HG03460 (cell line): ENCODE measurements around the gene FOXP1.

Experiments
- ATAC-seq: cut with Tn5 transposase; IDR thresholded peaks from one replicate; pipeline ENCODE4 v1.9.1; 2021; ENCODE audit not compliant: unreplicated experiment

Gene FOXP1

DNA sequence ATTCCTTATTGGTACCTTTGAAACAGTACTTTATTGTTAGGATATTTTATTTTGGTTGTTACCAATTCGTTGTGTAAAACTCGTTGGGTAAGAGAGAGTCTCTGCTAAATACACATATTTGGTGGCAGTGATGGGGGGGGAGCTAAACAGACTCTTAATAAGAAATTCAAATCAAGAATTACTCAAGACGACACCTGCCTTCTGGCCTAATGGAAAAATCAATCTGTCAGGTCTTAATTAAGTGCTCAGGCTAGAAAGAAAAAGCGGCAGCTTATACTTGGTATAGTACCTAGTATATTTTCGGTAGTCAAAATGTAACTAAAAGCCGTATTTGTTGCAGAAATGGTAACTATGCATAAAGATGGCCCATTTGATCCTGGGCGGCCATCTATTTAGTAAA, 18.2 kb downstream of the FOXP1 start:
- no peak for ATAC-seq

DNA sequence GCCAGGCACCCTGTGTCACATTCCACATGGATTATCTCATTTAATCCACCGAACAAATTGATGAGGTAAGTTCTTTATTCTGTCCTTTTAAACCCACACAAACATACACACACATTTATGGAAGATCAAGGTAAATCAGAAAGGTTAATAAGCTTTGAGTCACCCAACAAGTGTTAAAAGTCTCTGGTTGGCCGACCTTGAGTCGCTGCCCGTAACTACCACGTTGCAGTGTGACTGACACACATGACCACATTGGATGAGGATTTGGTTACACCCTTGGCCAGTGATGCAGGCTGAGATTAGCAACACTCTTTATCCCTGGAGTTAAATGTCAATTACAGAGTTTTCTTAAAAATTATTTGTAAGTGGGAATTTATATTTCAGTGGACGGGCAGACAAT, 19.2 kb downstream of the FOXP1 start:
- ATAC-seq: peak; percentile 41

DNA sequence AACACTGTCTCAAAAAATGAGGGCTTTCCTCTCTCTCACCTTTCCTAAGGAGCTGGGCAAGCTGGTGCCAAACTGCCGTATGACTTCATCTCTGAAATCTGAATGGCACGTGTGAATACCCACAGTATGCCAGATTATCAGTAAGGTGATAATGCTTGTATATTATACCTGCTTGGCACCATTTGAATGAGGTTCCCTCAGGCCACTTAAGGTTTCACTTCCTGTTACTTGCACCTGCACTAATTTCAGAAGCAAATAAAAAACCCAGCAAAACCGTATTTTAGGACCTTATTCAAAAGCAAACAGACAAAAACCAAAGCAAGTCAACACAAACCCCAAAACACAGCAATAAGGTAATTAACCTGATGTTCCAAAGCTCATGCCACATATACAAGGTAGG, 19.7 kb downstream of the FOXP1 start:
- peak; percentile 89 for ATAC-seq

DNA sequence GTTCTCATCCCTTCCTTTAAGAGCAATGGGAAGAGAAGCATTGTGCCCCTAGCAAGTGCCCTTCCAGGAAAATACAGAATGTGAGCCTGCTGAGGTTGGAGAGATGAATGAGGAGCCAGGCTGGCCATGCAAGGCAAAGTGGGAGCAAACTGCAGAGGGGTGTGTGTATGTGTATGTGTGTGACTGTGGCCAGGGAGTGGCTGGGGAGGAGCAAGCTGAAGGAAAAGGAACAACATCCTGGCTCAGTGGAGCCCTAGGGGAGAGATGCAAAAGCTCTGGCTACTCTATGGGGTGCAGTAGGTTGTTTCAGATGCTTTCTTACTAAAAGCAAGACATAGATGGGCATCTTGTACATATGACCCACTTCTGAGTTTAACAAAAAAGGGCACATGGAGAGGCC, 20.6 kb downstream of the FOXP1 start:
- no peak for ATAC-seq

- no peak for ATAC-seq
These were observed 22.9 kb downstream of the FOXP1 start for GRCh38 chr3:71560665-71561064.

DNA sequence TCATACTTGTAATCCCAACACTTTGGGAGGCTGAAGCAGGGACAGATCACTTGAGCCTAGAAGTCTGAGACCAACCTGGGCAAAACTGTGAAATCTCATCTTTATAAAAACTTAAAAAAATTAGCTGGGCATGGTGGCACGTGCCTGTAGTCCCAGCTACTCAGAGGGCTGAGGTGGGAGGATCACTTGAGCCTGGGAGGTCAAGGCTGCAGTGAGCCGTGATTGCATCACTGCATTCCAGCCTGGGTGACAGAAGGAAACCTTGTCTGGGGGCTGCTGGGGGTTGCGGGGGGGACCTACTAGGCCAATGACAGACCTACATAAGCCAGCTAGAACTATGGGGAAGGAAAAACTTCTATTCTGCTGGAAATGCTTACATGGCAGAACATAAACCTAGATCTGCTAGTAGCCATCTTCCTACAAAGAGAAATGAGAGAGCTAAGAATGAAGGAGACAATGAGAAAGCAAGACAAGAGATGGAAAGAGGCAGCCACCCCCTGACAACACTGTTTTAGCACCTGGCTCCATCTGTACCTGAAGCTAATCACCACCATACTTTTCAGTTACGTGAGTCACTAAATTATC, 23.9 kb downstream of the FOXP1 start:
- no peak for ATAC-seq

DNA sequence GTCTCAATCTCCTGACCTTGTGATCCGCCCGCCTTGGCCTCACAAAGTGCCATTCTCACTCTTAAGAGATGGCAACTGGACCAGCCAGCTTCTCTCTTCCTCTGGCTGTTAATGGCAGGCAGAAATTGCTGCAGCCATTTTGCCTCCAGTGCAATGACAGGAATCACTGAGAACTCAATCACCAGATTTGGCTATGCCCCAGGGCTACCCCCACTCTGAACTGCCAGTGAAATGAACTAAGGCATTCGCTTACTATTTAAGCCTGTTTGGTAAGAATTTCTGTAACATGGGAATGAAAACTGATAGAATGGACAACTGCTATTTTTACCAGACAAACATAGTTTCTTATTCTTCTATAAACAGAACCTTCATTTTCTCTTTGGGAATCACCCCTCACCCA, 24.5 kb downstream of the FOXP1 start:
- no peak for ATAC-seq

- peak; percentile 62 for ATAC-seq
These were observed 28.9 kb downstream of the FOXP1 start for GRCh38 chr3:71554649-71555048.

DNA sequence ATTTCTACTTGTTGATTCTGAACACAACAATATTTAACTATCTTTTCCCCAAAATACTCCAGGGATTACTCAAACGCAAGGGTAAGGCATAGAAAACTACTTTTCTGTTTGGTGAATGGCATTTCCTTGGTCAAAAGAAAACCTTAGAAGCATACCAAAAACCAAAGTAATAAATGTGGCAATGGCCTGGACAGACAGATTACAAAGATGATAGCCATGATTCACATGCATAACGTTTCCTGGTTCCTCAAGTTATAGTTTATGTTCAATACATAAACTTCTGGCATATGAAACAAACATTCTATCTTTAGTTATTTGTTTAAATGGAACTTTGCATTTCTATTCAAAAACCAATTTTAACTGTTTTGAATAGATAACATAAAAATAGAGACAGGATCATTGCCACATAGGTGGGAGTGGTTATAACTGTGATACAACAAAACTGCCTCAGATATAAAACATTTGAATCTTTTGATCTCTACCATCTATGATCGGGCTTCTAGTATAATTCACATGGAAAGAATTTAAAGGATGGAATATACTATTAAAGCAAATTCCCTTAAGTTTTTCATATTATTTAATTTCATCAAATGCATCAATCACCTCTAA, 32.1 kb downstream of the FOXP1 start:
- ATAC-seq: no peak

DNA sequence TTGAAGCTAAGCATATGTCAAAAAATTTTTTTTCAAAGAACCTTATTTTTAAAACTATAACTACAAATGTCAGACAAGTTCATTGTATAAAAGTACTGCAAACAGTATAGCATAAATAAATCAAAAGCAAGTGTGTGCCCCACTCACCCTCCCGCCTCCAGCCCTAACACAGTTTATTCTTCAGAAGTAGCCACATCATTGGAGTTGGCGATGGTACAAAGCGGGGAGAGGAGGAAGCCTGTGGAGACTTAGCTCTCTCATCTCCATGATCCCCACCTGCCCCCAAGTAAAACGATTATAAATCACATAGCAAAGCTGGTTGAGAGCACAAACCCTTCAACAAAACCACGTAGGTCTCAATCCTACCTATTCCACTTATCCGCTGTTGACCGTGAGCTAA, 33.6 kb downstream of the FOXP1 start:
- ATAC-seq: no peak

DNA sequence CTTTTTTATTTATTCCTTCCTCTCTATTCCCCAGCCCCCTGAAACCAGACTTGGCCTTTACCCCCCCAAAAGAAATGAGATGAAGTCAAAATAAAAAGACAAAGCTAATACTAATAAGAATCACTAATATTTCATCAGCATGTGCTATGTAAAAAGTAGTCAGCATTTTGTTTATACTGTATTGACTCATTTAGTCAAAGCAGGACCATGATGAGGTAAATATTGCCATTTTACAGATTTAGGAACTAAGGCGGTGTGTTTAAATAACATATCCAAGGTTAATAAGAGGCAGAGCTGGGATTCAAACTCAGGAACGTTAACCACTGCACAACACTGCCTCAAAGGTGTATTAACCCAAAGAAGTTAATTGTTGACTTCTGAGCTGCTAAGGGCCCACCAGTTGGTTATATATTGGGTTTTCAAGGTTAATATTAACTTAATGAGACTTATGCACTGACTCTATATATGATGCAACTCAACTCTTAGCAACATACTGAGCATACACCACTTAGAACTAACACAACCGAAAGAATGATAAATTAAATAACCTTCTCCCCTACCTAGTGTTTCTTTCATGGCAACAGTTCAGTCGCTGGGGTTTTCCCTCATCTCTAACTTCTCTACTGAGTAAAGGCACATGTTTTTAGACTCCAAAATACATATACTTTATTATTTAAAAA, 34.7 kb downstream of the FOXP1 start:
- ATAC-seq: peak; percentile 98

- no peak for ATAC-seq
These were observed 36.0 kb downstream of the FOXP1 start for GRCh38 chr3:71547249-71548198.

DNA sequence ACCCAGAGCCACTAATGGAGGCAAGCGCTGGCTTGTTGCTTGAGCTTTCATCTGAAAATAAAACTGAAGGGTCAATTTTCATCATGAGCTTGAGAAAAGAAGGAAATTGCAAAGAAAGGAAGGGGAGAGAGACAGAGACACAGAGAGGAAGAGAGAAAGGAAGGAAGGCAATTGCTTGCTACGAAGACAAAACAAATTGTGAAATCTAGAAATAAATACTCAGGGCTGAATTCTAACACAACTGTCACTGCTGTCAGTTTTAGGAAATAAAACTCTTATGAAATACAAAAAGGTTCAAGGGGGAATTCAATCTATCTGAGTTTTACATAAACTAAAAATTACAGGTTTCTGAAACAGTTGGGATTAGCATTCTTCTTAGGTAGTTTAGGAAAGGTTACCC, 36.7 kb downstream of the FOXP1 start:
- no peak for ATAC-seq

GRCh38 chr3:71545330-71545729, 38.2 kb downstream of the FOXP1 start:
- ATAC-seq: no peak

- ATAC-seq: peak; percentile 30
These were observed 40.0 kb downstream of the FOXP1 start for GRCh38 chr3:71543371-71544016.

- ATAC-seq: peak; percentile 56
These were observed 40.8 kb downstream of the FOXP1 start for GRCh38 chr3:71542521-71543370.

DNA sequence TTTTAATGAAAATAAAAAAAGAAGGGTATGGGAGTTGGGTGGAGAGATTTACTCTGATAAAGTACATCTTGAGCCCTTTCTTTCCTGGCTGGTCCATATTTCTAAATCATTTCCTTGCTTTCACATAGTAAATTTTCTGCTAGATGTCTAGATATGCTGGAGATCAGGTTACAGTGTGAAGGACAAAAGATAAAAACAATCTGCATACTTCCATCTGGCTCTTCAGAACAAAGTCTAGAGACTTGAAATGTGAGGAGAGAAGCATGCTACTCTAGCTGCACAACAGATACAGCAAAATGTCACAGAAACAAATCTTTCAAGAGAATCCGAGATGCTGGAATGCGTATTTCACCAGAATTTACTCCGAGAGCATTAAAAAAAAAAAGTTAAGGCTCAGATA, 42.2 kb downstream of the FOXP1 start:
- no peak for ATAC-seq

GRCh38 chr3:71537211-71537611, 46.3 kb downstream of the FOXP1 start:
- ATAC-seq: no peak

DNA sequence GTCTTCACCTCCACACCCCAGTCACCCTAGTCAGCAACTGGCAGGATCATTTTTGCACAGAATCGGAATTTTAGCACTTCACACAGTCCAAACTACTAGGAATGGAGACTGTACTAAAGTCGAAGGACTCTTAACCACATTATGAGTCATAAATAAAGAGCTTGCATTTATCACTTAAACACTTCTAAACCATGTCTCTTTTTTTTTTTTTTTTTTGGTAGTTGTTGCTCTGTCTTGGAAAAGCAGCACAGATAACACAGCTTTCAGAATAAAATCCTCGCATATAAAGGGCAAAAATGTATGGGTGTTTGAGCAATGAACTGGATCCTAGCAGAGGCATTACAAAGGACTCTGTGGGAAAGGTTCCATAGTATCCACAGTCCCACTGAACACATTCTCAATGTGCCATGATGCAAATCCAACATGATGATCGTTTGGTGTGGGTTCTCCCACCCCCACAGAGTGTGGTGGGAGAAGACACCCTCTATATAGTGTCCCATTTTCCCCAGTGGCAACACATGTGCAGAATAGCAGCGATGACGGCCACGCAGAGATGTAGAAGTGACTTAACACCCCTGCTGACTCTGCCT, 47.1 kb downstream of the FOXP1 start:
- ATAC-seq: no peak

DNA sequence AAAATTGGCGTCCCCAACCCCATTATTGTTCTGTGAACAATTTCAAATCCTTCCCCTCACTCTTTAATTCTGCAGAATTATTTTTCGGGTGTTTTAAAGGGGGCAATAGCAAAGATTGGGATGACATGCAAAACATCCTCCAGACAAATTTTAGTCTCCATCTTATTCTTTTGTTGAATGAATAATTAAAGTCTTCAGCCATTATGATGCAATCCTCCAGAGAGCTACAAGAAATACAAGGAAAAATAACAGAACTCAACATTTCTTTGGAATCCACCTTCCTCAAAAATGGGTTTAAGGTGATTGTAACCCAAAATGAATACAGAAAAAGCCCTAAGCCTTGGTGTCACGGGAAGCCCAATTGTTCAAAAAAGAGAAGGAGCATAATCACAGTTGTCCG, 49.9 kb downstream of the FOXP1 start:
- ATAC-seq: no peak
